Activated CD4-positive, alpha-beta T cell treated with anti-CD3 and anti-CD28 coated beads, Interleukin-2, amount 10 ng/mL, durations not matched to agents 7 days and 5 days (primary cell): Measurements from ENCODE around the gene PROSER3. TPM values are rescaled to one million over a fixed set of nuclear protein-coding genes. Genes with fewer than 3 reads are reported as not detected.

Experiments used
- CTCF ChIA-PET: fragments of 350-600 bp; sonication (Branson Sonifier 250); formaldehyde crosslinking; loops from one replicate; lab custom pipeline; 2021; ENCODE audit warnings: antibody characterized with exemption; lab: Charles Lee
- POLR2A ChIA-PET: fragments of 350-600 bp; sonication (Branson Sonifier 250); formaldehyde crosslinking; loops from one replicate; lab custom pipeline; 2021; ENCODE audit warnings: antibody characterized with exemption; lab: Charles Lee
- DNase-seq: peaks from one replicate; pipeline ENCODE4 v3.0.0-alpha.2; 2020
- H3K27ac Mint-ChIP-seq: one replicate; pipeline ENCODE4 v1.8.0; 2021; ENCODE audit warnings: mild to moderate bottlenecking, moderate library complexity, mixed read lengths
- H3K27me3 Mint-ChIP-seq: one replicate; pipeline ENCODE4 v1.8.0; 2021; ENCODE audit warnings: mixed read lengths
- H3K36me3 Mint-ChIP-seq: one replicate; pipeline ENCODE4 v1.8.0; 2021; ENCODE audit warnings: low read depth, mixed read lengths
- H3K4me1 Mint-ChIP-seq: one replicate; pipeline ENCODE4 v1.8.0; 2021; ENCODE audit warnings: mixed read lengths
- H3K4me3 Mint-ChIP-seq: one replicate; pipeline ENCODE4 v1.8.0; 2021; ENCODE audit warnings: mild to moderate bottlenecking, moderate library complexity, mixed read lengths
- H3K9me3 Mint-ChIP-seq: one replicate; pipeline ENCODE4 v1.8.0; 2021; ENCODE audit warnings: mixed read lengths
- total RNA-seq, 2 experiments: library from RNA; stranded (reverse); gene quantifications; one replicate each; pipeline ENCODE4 v1.2.3, GENCODE V29; 2021

PROSER3 gene
- total RNA-seq, 2 experiments from 2014 or later, result 53.7 to 59.1 TPM

GRCh38 chr19:35734273-35734672 is 23.7 kb upstream of the PROSER3 start:
- Mint-ChIP-seq H3K27ac (no peak overlapping the region), H3K36me3 (peaks cover 49% of the 10 kb centered on the region), H3K4me3 (no peak overlapping the region), H3K9me3 (no peaks in the 10 kb centered on the region), H3K4me1 (peaks cover 16% of the 10 kb centered on the region), H3K27me3 (no peaks in the 10 kb centered on the region)
- ChIA-PET CTCF (no interaction called here), POLR2A (no interaction called here)
- DNase-seq, result no peak

GRCh38 chr19:35734889-35735288 is 23.1 kb upstream of the PROSER3 start:
- no peak overlapping the region for H3K27ac Mint-ChIP-seq
- CTCF ChIA-PET, result no interaction called here
- POLR2A ChIA-PET, result no interaction called here
- DNase-seq, result no peak
- H3K4me1 Mint-ChIP-seq, result peaks cover 21% of the 10 kb centered on the region
- H3K36me3 Mint-ChIP-seq, result peaks cover 45% of the 10 kb centered on the region
- no peaks in the 10 kb centered on the region for H3K27me3 Mint-ChIP-seq
- H3K4me3 Mint-ChIP-seq, result no peak overlapping the region
- no peaks in the 10 kb centered on the region for H3K9me3 Mint-ChIP-seq

- POLR2A ChIA-PET, result no interaction called here
- H3K27me3 Mint-ChIP-seq, result no peaks in the 10 kb centered on the region
- H3K27ac Mint-ChIP-seq, result no peak overlapping the region
- H3K36me3 Mint-ChIP-seq, result peaks cover 30% of the 10 kb centered on the region
- peaks cover 28% of the 10 kb centered on the region for H3K4me1 Mint-ChIP-seq
- no peak overlapping the region for H3K4me3 Mint-ChIP-seq
- DNase-seq, result peak; percentile 48
- H3K9me3 Mint-ChIP-seq, result no peaks in the 10 kb centered on the region
- CTCF ChIA-PET, result interaction anchor here (0.6 to 2.2 kb wide), 11 partner anchors 8 to 393 kb away, joined by 3 to 13 read pairs (median 3); partner anchors contain the start of genes ALKBH6, LIN37, PSENEN and U2AF1L4
These were observed 20.8 kb upstream of the PROSER3 start for GRCh38 chr19:35736913-35737886.

- H3K9me3 Mint-ChIP-seq, result no peaks in the 10 kb centered on the region
- no peak overlapping the region for H3K4me3 Mint-ChIP-seq
- H3K4me1 Mint-ChIP-seq, result peaks cover 38% of the 10 kb centered on the region
- CTCF ChIA-PET, result interaction anchor here (0.6 to 2.2 kb wide), 7 partner anchors 7 to 392 kb away, joined by 3 to 13 read pairs (median 4); partner anchors contain the start of genes ALKBH6, PSENEN and U2AF1L4
- H3K36me3 Mint-ChIP-seq, result peaks cover 38% of the 10 kb centered on the region
- POLR2A ChIA-PET, result interaction anchor here (0.6 kb wide), 1 partner anchor 10 kb away, joined by 3 read pairs; the partner anchor contains the start of gene LIN37
- H3K27ac Mint-ChIP-seq, result no peak overlapping the region
- no peak for DNase-seq
- H3K27me3 Mint-ChIP-seq, result no peaks in the 10 kb centered on the region
These were observed 19.7 kb upstream of the PROSER3 start for GRCh38 chr19:35738021-35738886.

- ChIA-PET POLR2A (no interaction called here), CTCF (interaction anchor here (1.0 to 2.3 kb wide), 4 partner anchors 9 to 35 kb away, joined by 3 to 11 read pairs (median 6); partner anchors contain the start of genes LIN37 and ZBTB32)
- Mint-ChIP-seq H3K4me3 (no peak overlapping the region), H3K27ac (no peak overlapping the region), H3K9me3 (no peaks in the 10 kb centered on the region), H3K4me1 (peaks cover 41% of the 10 kb centered on the region), H3K27me3 (no peaks in the 10 kb centered on the region), H3K36me3 (peaks cover 38% of the 10 kb centered on the region)
- DNase-seq, result no peak
These were observed 19.1 kb upstream of the PROSER3 start for GRCh38 chr19:35738887-35739229.

- CTCF ChIA-PET, result interaction anchor here (0.8 to 2.3 kb wide), 10 partner anchors 9 to 192 kb away, joined by 3 to 11 read pairs (median 4); partner anchors contain the start of genes LIN37 and ZBTB32
- Mint-ChIP-seq H3K36me3 (peaks cover 36% of the 10 kb centered on the region), H3K27ac (peak overlapping the region; percentile 47), H3K9me3 (no peaks in the 10 kb centered on the region), H3K4me3 (peak overlapping the region; percentile 88), H3K4me1 (peaks cover 47% of the 10 kb centered on the region), H3K27me3 (no peaks in the 10 kb centered on the region)
- DNase-seq, result no peak
- POLR2A ChIA-PET, result no interaction called here
These were observed 18.5 kb upstream of the PROSER3 start for GRCh38 chr19:35739275-35740107.

GRCh38 chr19:35740108-35740422 is 17.9 kb upstream of the PROSER3 start:
- H3K27ac Mint-ChIP-seq, result peak overlapping the region; percentile 47
- no peaks in the 10 kb centered on the region for H3K27me3 Mint-ChIP-seq
- peak overlapping the region; percentile 88 for H3K4me3 Mint-ChIP-seq
- POLR2A ChIA-PET, result no interaction called here
- CTCF ChIA-PET, result interaction anchor here (0.6 to 2.3 kb wide), 14 partner anchors 8 to 591 kb away, joined by 3 to 11 read pairs (median 4); partner anchors contain the start of genes LIN37 and ZBTB32
- H3K4me1 Mint-ChIP-seq, result peaks cover 48% of the 10 kb centered on the region
- H3K9me3 Mint-ChIP-seq, result no peaks in the 10 kb centered on the region
- DNase-seq, result no peak
- H3K36me3 Mint-ChIP-seq, result peaks cover 32% of the 10 kb centered on the region

GRCh38 chr19:35740423-35741202 is 17.4 kb upstream of the PROSER3 start:
- Mint-ChIP-seq H3K27me3 (no peaks in the 10 kb centered on the region), H3K4me3 (peak overlapping the region; percentile 88), H3K9me3 (no peaks in the 10 kb centered on the region), H3K36me3 (peaks cover 32% of the 10 kb centered on the region), H3K27ac (peak overlapping the region; percentile 92), H3K4me1 (peaks cover 50% of the 10 kb centered on the region)
- ChIA-PET POLR2A (no interaction called here), CTCF (interaction anchor here (0.6 to 2.3 kb wide), 15 partner anchors 8 to 591 kb away, joined by 3 to 11 read pairs (median 4); partner anchors contain the start of genes LIN37 and ZBTB32)
- peak; percentile 97 for DNase-seq

- H3K9me3 Mint-ChIP-seq, result no peaks in the 10 kb centered on the region
- peak overlapping the region; percentile 92 for H3K27ac Mint-ChIP-seq
- H3K4me3 Mint-ChIP-seq, result peak overlapping the region; percentile 88
- peaks cover 32% of the 10 kb centered on the region for H3K36me3 Mint-ChIP-seq
- peaks cover 55% of the 10 kb centered on the region for H3K4me1 Mint-ChIP-seq
- DNase-seq, result no peak
- ChIA-PET POLR2A (no interaction called here), CTCF (interaction anchor here (0.7 to 2.3 kb wide), 7 partner anchors 9 to 190 kb away, joined by 3 to 11 read pairs (median 4); partner anchors contain the start of gene ZBTB32)
- no peaks in the 10 kb centered on the region for H3K27me3 Mint-ChIP-seq
These were observed 16.8 kb upstream of the PROSER3 start for GRCh38 chr19:35741203-35741515.

- no peaks in the 10 kb centered on the region for H3K27me3 Mint-ChIP-seq
- no peaks in the 10 kb centered on the region for H3K9me3 Mint-ChIP-seq
- DNase-seq, result peak; percentile 80
- peaks cover 54% of the 10 kb centered on the region for H3K4me1 Mint-ChIP-seq
- peak within 1 kb of the TSS; percentile 81 for H3K4me3 Mint-ChIP-seq
- ChIA-PET POLR2A (no interaction called here), CTCF (interaction anchor here (0.6 to 1.7 kb wide), 5 partner anchors 10 to 336 kb away, joined by 3 to 5 read pairs (median 5); no protein-coding TSS in a partner anchor)
- peak within 1 kb of the TSS; percentile 99 for H3K27ac Mint-ChIP-seq
- peaks cover 29% of the 10 kb centered on the region for H3K36me3 Mint-ChIP-seq
These were observed 15.8 kb upstream of the PROSER3 start, which contains the start of gene IGFLR1 for GRCh38 chr19:35742121-35742724. TSS of gene IGFLR1 (minus strand) at chr19:35742452. CDS start at chr19:35741180, 1,272 bp downstream.
